Effector memory CD4-positive, alpha-beta T cell (primary cell): ENCODE data around the gene LRRC32.
"Not testable (repeated sequence)": the region's sequence is repeated elsewhere in the genome, so short reads cannot be mapped to it uniquely, and the experiment has no call there.

Experiments
- DNase-seq, 3 donors: peaks; one replicate each; pipeline ENCODE4 v3.0.0-alpha.2; 2020
- H3K27ac ChIP-seq: 2 replicates; pipeline ENCODE4 v1.7.0; 2013; ENCODE audit warnings: mild to moderate bottlenecking, low read length, moderate library complexity; ENCODE audit not compliant: insufficient read depth, poor library complexity, severe bottlenecking
- H3K27me3 ChIP-seq: replicated peaks from 2 replicates; pipeline ENCODE4 v1.7.0; 2013; ENCODE audit warnings: mild to moderate bottlenecking, low read length; ENCODE audit not compliant: insufficient read depth, control insufficient read depth, poor library complexity, severe bottlenecking
- H3K36me3 ChIP-seq: 2 replicates; pipeline ENCODE4 v1.7.0; 2013; ENCODE audit warnings: mild to moderate bottlenecking, low read length, moderate library complexity; ENCODE audit not compliant: control insufficient read depth, insufficient read depth
- H3K4me1 ChIP-seq: 2 replicates; pipeline ENCODE4 v1.7.0; 2013; ENCODE audit warnings: low read length, mild to moderate bottlenecking; ENCODE audit not compliant: control insufficient read depth, insufficient read depth, poor library complexity, severe bottlenecking
- H3K4me3 ChIP-seq: 2 replicates; pipeline ENCODE4 v1.7.0; 2013; ENCODE audit warnings: low read length, low read depth, mild to moderate bottlenecking; ENCODE audit not compliant: insufficient read depth, poor library complexity, severe bottlenecking
- H3K9me3 ChIP-seq: 2 replicates; pipeline ENCODE4 v1.7.0; 2013; ENCODE audit warnings: mild to moderate bottlenecking, low read length, moderate library complexity; ENCODE audit not compliant: control insufficient read depth

Gene LRRC32

DNA sequence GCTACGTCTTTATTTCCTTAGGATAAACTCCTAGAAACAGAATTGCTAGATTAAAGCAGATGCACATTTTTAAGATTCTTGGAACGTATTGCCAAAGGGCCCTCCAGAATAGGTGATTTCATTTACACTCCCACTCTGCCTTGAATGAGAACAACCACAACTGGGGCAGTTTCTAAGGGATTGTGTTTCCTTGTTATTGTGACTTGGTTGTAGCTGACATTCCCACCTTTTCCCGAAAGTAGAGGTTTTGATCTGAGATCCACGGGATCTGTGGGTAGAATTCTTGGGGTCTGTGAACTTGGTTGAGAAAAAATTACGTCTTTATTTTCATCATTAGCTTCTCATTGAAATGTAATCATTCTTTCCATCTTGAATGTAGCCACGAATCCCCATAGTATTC is 21.5 kb downstream of the LRRC32 start:
- no peak for DNase-seq
- H3K27ac ChIP-seq, result no peak overlapping the region
- H3K9me3 ChIP-seq, result no peaks in the 10 kb centered on the region
- H3K4me1 ChIP-seq, result no peaks in the 10 kb centered on the region
- no peak overlapping the region for H3K4me3 ChIP-seq
- peaks cover 11% of the 10 kb centered on the region for H3K27me3 ChIP-seq
- H3K36me3 ChIP-seq, result no peaks in the 10 kb centered on the region

GRCh38 chr11:76648061-76648460 is 22.5 kb downstream of the LRRC32 start:
- Histone ChIP-seq H3K9me3 (no peaks in the 10 kb centered on the region), H3K27me3 (peaks cover 11% of the 10 kb centered on the region), H3K27ac (no peak overlapping the region), H3K4me1 (no peaks in the 10 kb centered on the region), H3K4me3 (no peak overlapping the region), H3K36me3 (no peaks in the 10 kb centered on the region)
- DNase-seq, result no peak

GRCh38 chr11:76646882-76647534 is 23.5 kb downstream of the LRRC32 start:
- H3K4me3 ChIP-seq, result no peak overlapping the region
- no peaks in the 10 kb centered on the region for H3K4me1 ChIP-seq
- no peak overlapping the region for H3K27ac ChIP-seq
- H3K36me3 ChIP-seq, result no peaks in the 10 kb centered on the region
- DNase-seq, result no peak
- H3K9me3 ChIP-seq, result no peaks in the 10 kb centered on the region
- H3K27me3 ChIP-seq, result peaks cover 11% of the 10 kb centered on the region

GRCh38 chr11:76644591-76644990 is 26.0 kb downstream of the LRRC32 start:
- Histone ChIP-seq H3K9me3 (no peaks in the 10 kb centered on the region), H3K27me3 (peaks cover 5% of the 10 kb centered on the region), H3K4me3 (no peak overlapping the region), H3K27ac (no peak overlapping the region), H3K4me1 (no peaks in the 10 kb centered on the region), H3K36me3 (no peaks in the 10 kb centered on the region)
- no peak for DNase-seq

DNA sequence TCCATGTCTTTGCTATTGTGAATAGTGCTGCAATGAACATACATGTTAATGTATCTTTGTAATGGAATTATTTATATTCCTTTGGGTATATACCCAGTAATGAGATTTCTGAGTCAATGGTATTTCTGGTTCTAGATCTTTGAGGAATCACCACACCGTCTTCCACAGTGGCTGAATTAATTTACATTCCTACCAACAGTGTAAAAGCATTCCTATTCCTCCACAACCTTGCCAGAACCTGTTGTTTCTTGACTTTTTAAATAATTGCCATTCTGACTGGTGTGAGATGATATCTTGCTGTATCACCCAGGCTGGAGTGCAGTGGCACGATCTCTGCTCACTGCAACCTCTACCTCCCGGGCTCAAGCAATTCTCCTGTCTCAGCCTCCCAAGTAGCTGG is 26.8 kb downstream of the LRRC32 start:
- not testable (repeated sequence) for H3K4me3 ChIP-seq, H3K4me1 ChIP-seq, DNase-seq, H3K36me3 ChIP-seq, H3K27ac ChIP-seq, H3K9me3 ChIP-seq, H3K27me3 ChIP-seq

- no peak overlapping the region for H3K27ac ChIP-seq
These were observed 28.2 kb downstream of the LRRC32 start for GRCh38 chr11:76642341-76642740.

GRCh38 chr11:76641905-76642304 is 28.6 kb downstream of the LRRC32 start:
- Histone ChIP-seq H3K36me3 (no peaks in the 10 kb centered on the region), H3K27ac (no peak overlapping the region), H3K27me3 (no peaks in the 10 kb centered on the region), H3K4me1 (no peaks in the 10 kb centered on the region), H3K4me3 (no peak overlapping the region), H3K9me3 (no peaks in the 10 kb centered on the region)
- DNase-seq, result no peak

More at GRCh38 chr11:76642341-76642740, 28.2 kb downstream of the LRRC32 start:
- no peaks in the 10 kb centered on the region for H3K4me1 ChIP-seq
- no peaks in the 10 kb centered on the region for H3K9me3 ChIP-seq
- no peaks in the 10 kb centered on the region for H3K36me3 ChIP-seq
- H3K4me3 ChIP-seq, result no peak overlapping the region
- no peak for DNase-seq
- H3K27me3 ChIP-seq, result no peaks in the 10 kb centered on the region

- Histone ChIP-seq H3K27me3 (no peaks in the 10 kb centered on the region), H3K27ac (no peak overlapping the region), H3K36me3 (no peaks in the 10 kb centered on the region), H3K4me1 (no peaks in the 10 kb centered on the region), H3K9me3 (no peaks in the 10 kb centered on the region), H3K4me3 (no peak overlapping the region)
- no peak for DNase-seq
These were observed 30.0 kb downstream of the LRRC32 start for GRCh38 chr11:76640501-76640900.

GRCh38 chr11:76639621-76640020 is 30.9 kb downstream of the LRRC32 start:
- Histone ChIP-seq H3K36me3 (no peaks in the 10 kb centered on the region), H3K27ac (no peak overlapping the region), H3K4me1 (no peaks in the 10 kb centered on the region), H3K9me3 (no peaks in the 10 kb centered on the region), H3K27me3 (no peaks in the 10 kb centered on the region), H3K4me3 (no peak overlapping the region)
- no peak for DNase-seq

GRCh38 chr11:76638270-76639197 is 32.0 kb downstream of the LRRC32 start:
- no peak overlapping the region for H3K4me3 ChIP-seq
- H3K36me3 ChIP-seq, result no peaks in the 10 kb centered on the region
- no peaks in the 10 kb centered on the region for H3K9me3 ChIP-seq
- no peak for DNase-seq
- no peak overlapping the region for H3K27ac ChIP-seq
- H3K4me1 ChIP-seq, result no peaks in the 10 kb centered on the region
- H3K27me3 ChIP-seq, result no peaks in the 10 kb centered on the region
